ENCODE measurements around the gene ZMIZ1.

The ZMIZ1 gene, protein sequence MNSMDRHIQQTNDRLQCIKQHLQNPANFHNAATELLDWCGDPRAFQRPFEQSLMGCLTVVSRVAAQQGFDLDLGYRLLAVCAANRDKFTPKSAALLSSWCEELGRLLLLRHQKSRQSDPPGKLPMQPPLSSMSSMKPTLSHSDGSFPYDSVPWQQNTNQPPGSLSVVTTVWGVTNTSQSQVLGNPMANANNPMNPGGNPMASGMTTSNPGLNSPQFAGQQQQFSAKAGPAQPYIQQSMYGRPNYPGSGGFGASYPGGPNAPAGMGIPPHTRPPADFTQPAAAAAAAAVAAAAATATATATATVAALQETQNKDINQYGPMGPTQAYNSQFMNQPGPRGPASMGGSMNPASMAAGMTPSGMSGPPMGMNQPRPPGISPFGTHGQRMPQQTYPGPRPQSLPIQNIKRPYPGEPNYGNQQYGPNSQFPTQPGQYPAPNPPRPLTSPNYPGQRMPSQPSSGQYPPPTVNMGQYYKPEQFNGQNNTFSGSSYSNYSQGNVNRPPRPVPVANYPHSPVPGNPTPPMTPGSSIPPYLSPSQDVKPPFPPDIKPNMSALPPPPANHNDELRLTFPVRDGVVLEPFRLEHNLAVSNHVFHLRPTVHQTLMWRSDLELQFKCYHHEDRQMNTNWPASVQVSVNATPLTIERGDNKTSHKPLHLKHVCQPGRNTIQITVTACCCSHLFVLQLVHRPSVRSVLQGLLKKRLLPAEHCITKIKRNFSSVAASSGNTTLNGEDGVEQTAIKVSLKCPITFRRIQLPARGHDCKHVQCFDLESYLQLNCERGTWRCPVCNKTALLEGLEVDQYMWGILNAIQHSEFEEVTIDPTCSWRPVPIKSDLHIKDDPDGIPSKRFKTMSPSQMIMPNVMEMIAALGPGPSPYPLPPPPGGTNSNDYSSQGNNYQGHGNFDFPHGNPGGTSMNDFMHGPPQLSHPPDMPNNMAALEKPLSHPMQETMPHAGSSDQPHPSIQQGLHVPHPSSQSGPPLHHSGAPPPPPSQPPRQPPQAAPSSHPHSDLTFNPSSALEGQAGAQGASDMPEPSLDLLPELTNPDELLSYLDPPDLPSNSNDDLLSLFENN

DNA sequence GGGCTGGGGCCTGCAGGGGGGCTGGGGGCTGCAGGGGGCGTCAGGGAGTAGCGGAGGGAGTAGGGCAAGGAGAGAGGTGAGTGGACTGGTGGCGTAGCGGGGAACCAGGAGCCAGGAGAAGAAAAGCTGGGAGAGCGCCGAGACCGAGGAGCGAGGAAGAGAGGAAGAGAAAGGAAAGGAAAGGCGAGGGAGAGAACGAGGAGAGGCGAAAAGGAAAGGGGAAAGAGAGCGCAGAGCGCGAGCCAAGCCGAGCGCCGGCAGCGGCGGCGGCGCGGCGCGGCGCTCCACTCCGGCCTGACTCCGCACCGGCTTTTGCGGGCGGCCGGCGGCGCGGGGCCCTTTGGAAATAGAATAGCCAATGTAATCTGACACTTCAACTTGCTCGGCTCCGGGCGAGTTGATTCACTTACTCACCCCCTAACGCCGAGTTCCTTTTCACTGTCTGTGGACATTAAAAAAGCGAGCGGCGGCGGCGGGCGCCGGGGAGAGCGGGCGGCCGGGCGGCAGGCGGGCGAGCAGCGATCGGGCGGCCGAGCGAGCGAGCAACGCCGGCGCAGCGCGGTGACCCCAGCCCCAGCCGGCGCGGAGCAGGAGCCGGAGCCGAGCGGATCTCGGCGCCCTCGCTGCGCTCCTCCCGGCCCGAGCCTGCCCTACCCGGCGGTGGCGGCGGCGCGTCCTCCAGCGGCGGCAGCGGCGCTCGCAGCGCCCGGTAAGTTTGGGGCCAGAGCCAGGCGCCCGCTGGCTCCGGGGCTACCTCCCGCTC, at the start of gene ZMIZ1:
Gene ZMIZ1, plus strand, starts transcription at position 405 of the 763 bp plus-strand sequence. CDS start 132,667 bp downstream, outside the sequence.
- DNase-seq, result peak; percentile 86 to 89

- no peak for DNase-seq
Measured at GRCh38 chr10:79019441-79020014, 49.2 kb upstream of the ZMIZ1 start.

DNA sequence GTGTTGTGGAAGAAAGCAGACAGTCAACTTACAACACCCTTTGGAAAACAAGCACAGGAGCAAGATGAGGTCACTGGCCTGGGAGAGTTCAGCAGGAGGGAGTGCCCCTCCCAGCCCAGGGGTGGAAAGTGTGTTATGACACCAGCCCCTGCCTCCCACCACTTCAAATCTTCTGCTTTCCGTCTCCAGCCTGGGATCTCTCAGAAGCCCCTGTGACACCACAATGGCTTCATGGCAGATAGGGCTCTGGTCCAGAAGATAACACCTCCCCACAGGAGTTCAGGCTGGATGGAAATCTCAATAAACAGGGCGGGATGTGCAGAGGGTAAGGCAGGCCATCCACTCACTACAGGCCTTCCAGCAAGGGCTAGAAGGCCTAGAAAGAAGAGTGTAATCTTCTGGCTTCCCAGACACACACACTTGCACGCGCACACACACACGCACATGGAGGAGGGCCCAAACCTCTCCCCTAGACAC, 48.7 kb upstream of the ZMIZ1 start:
- no peak for DNase-seq

- DNase-seq, result no peak
Measured at GRCh38 chr10:79020605-79021004, 48.2 kb upstream of the ZMIZ1 start.

GRCh38 chr10:79021331-79021907, 47.3 kb upstream of the ZMIZ1 start:
- DNase-seq, result no peak

DNA sequence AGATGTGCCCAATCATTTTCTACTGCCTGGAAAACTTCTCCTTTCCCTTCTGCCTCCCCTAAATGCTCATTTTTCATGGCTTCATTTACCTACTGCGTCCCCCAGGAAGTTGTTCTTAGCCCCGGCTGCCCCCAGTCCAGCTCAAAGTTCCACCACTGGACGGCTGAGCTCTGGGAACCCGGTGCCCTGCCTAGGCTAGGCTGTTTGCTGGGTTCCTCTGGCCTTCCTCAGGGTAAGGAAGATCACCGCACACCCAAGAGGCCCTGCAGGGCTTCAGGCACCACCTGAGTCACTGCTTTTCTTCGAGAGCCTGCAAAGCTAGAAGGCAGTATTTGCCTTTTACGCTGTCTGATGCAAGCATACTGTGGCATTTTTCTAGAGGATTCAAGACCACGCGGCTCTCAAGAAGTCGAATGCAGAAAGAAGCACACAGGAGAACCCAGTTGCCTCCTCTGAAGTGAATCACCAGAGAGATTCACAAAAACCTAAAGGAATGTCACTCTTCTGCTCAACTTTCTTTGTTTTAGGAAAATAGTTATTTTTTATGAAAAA, 46.7 kb upstream of the ZMIZ1 start:
- DNase-seq, result no peak

GRCh38 chr10:79022565-79023230, 46.1 kb upstream of the ZMIZ1 start:
- no peak for DNase-seq

DNA sequence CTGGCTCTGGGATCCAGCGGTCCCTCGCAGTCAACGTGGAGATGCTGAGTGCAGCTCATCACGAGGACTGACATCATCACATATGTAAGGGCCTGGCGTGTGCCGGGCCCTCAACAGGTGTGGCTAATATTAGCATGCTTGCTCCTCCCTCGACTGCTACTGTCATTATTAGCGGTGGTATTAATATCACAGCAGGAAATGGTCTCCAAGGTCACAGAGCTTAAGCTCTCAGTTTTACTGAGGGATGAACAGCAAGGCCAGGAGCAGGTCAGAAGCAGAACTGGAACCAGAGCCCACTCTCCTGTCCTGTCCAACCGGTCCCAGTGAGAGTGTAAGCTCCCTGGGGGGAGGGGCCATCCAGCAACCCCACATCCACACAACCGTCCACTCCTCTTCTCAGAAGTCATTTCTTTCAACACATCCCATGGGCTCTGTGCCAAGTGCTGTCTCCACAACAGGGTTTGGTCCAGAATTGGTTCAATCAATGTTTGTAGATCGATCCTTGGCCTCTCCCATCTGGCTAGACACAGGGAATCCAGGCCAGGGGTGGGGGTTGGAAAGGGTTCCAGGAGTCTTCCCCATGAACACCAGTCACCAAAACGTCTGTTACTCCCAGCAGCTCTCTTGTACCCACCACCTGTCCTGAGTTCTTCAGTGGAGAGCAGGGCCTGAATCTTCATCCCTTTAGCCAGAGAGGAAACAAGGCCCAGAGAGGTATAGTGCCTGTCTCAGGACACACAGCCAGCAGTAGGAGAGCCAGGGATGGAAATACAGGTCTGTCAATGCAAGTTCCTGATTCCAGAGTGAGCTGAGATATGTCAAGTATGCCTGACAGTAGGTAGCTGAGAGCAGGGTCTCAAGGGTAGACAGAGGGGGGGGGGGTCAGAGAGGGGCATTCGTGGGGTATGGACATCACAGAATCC, 45.3 kb upstream of the ZMIZ1 start:
- DNase-seq, result no peak

GRCh38 chr10:79024296-79024695, 44.5 kb upstream of the ZMIZ1 start:
- DNase-seq, result no peak

- no peak for DNase-seq
Measured at GRCh38 chr10:79024720-79025198, 44.0 kb upstream of the ZMIZ1 start.

- DNase-seq, result peak; percentile 40 to 52
Measured at GRCh38 chr10:79025199-79025832, 43.5 kb upstream of the ZMIZ1 start.

DNA sequence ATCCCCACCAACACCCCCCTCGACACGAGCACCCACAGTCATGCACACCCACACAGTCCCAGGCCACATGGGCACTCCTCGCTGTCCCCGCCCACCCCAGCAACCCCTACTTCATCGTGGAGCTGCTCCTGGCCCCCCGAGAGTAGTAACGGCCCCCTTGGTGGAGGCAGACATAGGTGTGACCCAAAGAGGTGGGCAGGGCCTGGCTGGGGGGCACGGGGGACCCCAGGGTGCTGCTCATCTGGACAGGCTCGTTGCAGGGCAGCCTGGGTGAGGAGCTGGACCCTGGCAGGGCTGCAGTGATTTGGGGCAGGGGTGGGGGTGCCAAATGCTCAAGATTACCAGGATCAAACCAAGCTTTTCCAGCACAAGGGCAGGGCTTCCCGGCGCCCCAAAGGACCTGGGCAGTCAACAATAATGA, 42.4 kb upstream of the ZMIZ1 start:
- no peak for DNase-seq

DNA sequence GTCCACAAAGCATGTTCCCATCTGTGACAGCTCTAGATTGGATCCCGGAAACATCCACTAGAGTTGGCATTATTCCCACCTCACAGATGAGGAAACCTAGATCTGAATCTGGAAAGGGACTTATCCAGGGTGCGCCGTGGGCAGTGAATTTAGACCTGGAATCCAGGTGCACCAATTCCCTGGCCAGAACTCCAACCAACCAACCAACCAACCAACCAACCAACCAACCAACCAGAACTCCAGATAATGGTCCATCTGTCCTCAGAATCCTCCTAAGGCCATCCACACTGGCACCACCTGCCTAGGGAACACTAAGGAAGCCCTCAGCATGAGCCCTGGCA, 42.0 kb upstream of the ZMIZ1 start:
- DNase-seq, result no peak

GRCh38 chr10:79027147-79028055, 41.4 kb upstream of the ZMIZ1 start:
- DNase-seq, result peak; percentile 45 to 60

GRCh38 chr10:79028056-79028430, 40.7 kb upstream of the ZMIZ1 start:
- no peak for DNase-seq

DNA sequence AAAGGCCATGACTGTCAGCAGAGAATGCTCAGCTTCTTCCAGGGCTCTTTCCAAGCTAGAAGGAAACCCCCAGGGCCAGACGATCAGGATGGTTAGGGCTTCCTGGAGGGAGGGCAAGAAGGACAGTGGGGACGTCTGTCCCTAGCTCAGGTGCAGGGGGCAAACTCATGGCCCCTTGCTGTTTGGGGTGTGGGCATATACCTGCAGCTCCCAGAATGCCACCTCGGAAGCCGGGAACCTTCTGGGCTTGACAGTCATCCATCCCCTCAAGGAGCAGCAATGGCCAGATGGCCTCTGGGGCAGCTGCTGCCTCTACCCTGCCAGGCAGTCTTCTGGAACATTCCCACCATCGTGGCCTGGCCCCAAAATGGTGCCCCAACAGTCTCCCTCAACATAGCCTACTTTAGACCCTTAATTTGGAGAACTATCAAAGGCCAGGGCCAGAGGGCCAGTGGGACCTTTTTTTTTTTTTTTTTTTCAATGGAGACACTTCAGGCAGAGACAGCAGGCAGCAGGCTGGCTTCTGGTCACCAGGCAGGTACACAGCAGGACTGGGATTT, 40.2 kb upstream of the ZMIZ1 start:
- no peak for DNase-seq

GRCh38 chr10:79029478-79030390, 39.0 kb upstream of the ZMIZ1 start:
- no peak for DNase-seq

Data from activated T-cell treated with anti-CD3 and anti-CD28 coated beads, Interleukin-2, amount 50 U/mL, for 48 hours (primary cell).